Measurements from ENCODE around the gene KDM1A.

DNA sequence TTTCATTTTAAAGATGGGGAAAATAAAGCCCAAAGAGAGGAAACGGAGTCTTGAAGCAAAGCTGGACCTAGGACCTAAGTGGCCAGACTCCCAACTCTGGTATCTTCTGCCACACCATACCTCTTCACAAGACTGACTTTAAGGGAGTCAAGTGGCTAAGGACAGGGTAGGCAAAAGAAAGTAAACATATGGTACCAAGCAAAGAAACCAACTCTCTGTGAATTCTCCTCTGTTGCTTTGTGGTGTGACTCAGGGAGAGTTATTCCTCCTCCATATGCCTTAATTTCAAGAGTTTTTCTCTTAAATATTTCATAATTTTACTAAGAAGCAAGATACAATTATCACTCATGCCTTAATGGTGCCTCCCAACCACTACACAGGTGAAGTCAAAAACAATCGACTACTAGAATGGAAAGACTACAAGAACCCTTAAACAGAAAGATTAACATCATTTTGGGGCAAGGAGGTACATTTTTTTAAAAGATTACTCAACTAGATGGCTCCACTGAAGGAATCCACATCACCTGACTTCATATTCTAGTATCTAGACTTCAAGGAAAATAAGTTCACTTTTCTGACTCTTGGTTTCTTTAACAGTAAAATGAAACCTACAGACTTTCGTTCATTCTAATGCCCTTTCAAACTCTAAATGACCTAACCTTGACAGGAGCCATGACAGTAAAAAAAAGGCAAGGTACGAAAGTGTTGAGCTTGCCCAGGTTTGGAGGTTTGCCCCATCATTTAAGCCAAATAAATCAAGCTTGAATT is 105.2 kb downstream of the KDM1A start:
- TF ChIP-seq SP1 (IDR thresholded peaks at IDR 0.05): no peak
- TF ChIP-seq FOXA1 (IDR thresholded peaks at IDR 0.05): no peak
- no peak for TF ChIP-seq FOXM1 (IDR thresholded peaks at IDR 0.05; ENCODE audit: borderline replicate concordance)
- TF ChIP-seq BHLHE40 (IDR thresholded peaks at IDR 0.05; ENCODE audit: borderline replicate concordance): no peak
- no peak for TF ChIP-seq ZNF384 (IDR thresholded peaks at IDR 0.05)
- TF ChIP-seq ELF4 (IDR thresholded peaks at IDR 0.05): no peak
- TF ChIP-seq TARDBP (IDR thresholded peaks at IDR 0.05): no peak
- TF ChIP-seq NFRKB (IDR thresholded peaks at IDR 0.05): no peak
